WTC11 (cell line): ENCODE results near the gene MEIOSIN. TPM values are rescaled to one million over a fixed set of nuclear protein-coding genes. Genes with fewer than 3 reads are reported as not detected.

Source experiments
- ATAC-seq: fragments of 200-7000 bp; cut with Tn5 transposase; 2 replicates; pipeline ENCODE4 v1.10.0; 2021; ENCODE audit warnings: mild to moderate bottlenecking, moderate library complexity
- CTCF ChIA-PET: fragments of 300-600 bp; sonication (Branson Sonifier 250); formaldehyde crosslinking; loops from one replicate; lab custom pipeline; 2021; ENCODE audit warnings: antibody characterized with exemption; lab: Charles Lee
- POLR2A ChIA-PET: fragments of 350-600 bp; sonication (Branson Sonifier 250); formaldehyde crosslinking; loops from one replicate; lab custom pipeline; 2021; ENCODE audit warnings: antibody characterized with exemption; lab: Charles Lee
- DNase-seq: peaks from one replicate; pipeline ENCODE4 v3.0.0; 2021; ENCODE audit warnings: low spot score
- H3K27ac Mint-ChIP-seq: 2 replicates; pipeline ENCODE4 v1.8.0; 2021; ENCODE audit warnings: mixed read lengths
- H3K27me3 Mint-ChIP-seq: 2 replicates; pipeline ENCODE4 v1.8.0; 2021; ENCODE audit warnings: low read depth, mild to moderate bottlenecking, moderate library complexity, mixed read lengths
- H3K36me3 Mint-ChIP-seq: 2 replicates; pipeline ENCODE4 v1.8.0; 2021; ENCODE audit warnings: mixed read lengths
- H3K4me1 Mint-ChIP-seq: 2 replicates; pipeline ENCODE4 v1.8.0; 2022; ENCODE audit warnings: mixed read lengths
- H3K4me3 Mint-ChIP-seq: 2 replicates; pipeline ENCODE4 v1.8.0; 2021; ENCODE audit warnings: mild to moderate bottlenecking, moderate library complexity, mixed read lengths
- H3K9me3 Mint-ChIP-seq: 2 replicates; pipeline ENCODE4 v1.8.0; 2021; ENCODE audit warnings: mixed read lengths
- AR ChIP-seq: fragments of 250-450 bp; sonication (Bioruptor Pico); IDR thresholded peaks from 2 replicates; pipeline ENCODE4 v1.9.0; 2021; ENCODE audit warnings: mild to moderate bottlenecking
- ATF1 ChIP-seq: sonication (generic); formaldehyde crosslinking; IDR thresholded peaks from 2 replicates; pipeline ENCODE4 v1.8.1; 2023; ENCODE audit warnings: mild to moderate bottlenecking, moderate library complexity, missing genetic modification reagents
- CBFB ChIP-seq: sonication (generic); formaldehyde crosslinking; IDR thresholded peaks from 2 replicates; pipeline ENCODE4 v1.8.1; 2022; ENCODE audit warnings: mild to moderate bottlenecking, low read depth, missing genetic modification reagents
- CDX4 ChIP-seq: fragments of 250-450 bp; sonication (Bioruptor Pico); IDR thresholded peaks from 2 replicates; pipeline ENCODE4 v1.9.0; 2021; ENCODE audit warnings: moderate library complexity, mild to moderate bottlenecking, inconsistent platforms, borderline replicate concordance
- CREM ChIP-seq: sonication (generic); formaldehyde crosslinking; IDR thresholded peaks from 2 replicates; pipeline ENCODE4 v1.8.1; 2022; ENCODE audit warnings: mild to moderate bottlenecking, missing genetic modification reagents, moderate library complexity
- GABPB1 ChIP-seq: sonication (generic); formaldehyde crosslinking; IDR thresholded peaks from 2 replicates; pipeline ENCODE4 v1.8.1; 2023; ENCODE audit warnings: mild to moderate bottlenecking, missing genetic modification reagents
- GRHL2 ChIP-seq: fragments of 250-450 bp; sonication (Bioruptor Pico); IDR thresholded peaks from 2 replicates; pipeline ENCODE4 v1.8.0; 2022; ENCODE audit warnings: mild to moderate bottlenecking, moderate library complexity; ENCODE audit not compliant: insufficient replicate concordance, severe bottlenecking
- HMGA2 ChIP-seq: fragments of 250-450 bp; sonication (Bioruptor Pico); IDR thresholded peaks from 2 replicates; pipeline ENCODE4 v1.4.0; 2021; ENCODE audit warnings: mild to moderate bottlenecking, moderate library complexity
- JAZF1 ChIP-seq: fragments of 250-450 bp; sonication (Bioruptor Pico); IDR thresholded peaks from 2 replicates; pipeline ENCODE4 v1.9.0; 2021; ENCODE audit warnings: moderate library complexity, mild to moderate bottlenecking, inconsistent platforms
- JUN ChIP-seq: sonication (generic); formaldehyde crosslinking; IDR thresholded peaks from 2 replicates; pipeline ENCODE4 v1.8.0; 2023; ENCODE audit warnings: mild to moderate bottlenecking, missing genetic modification reagents
- KAT7 ChIP-seq: sonication (generic); formaldehyde crosslinking; IDR thresholded peaks from 2 replicates; pipeline ENCODE4 v1.8.1; 2023; ENCODE audit warnings: missing genetic modification reagents, mild to moderate bottlenecking, borderline replicate concordance
- MAX ChIP-seq: sonication (generic); formaldehyde crosslinking; IDR thresholded peaks from 2 replicates; pipeline ENCODE4 v1.8.0; 2022; ENCODE audit warnings: mild to moderate bottlenecking, missing genetic modification reagents
- MYBL2 ChIP-seq: sonication (generic); formaldehyde crosslinking; IDR thresholded peaks from 2 replicates; pipeline ENCODE4 v1.8.1; 2023; ENCODE audit warnings: mild to moderate bottlenecking, moderate library complexity, missing genetic modification reagents
- NFE2L1 ChIP-seq: sonication (generic); formaldehyde crosslinking; IDR thresholded peaks from 2 replicates; pipeline ENCODE4 v1.8.1; 2023; ENCODE audit warnings: missing genetic modification reagents
- NR1H2 ChIP-seq: sonication (generic); formaldehyde crosslinking; IDR thresholded peaks from 2 replicates; pipeline ENCODE4 v1.9.0; 2021; ENCODE audit warnings: mild to moderate bottlenecking, moderate library complexity, missing genetic modification reagents
- NR3C1 ChIP-seq: sonication (generic); formaldehyde crosslinking; conservative IDR thresholded peaks from 2 replicates; pipeline ENCODE4 v1.8.1; 2023; ENCODE audit warnings: low read depth, mild to moderate bottlenecking, missing genetic modification reagents
- PREB ChIP-seq: sonication (generic); formaldehyde crosslinking; IDR thresholded peaks from 2 replicates; pipeline ENCODE4 v1.8.1; 2022; ENCODE audit warnings: mild to moderate bottlenecking, missing genetic modification reagents, moderate library complexity, borderline replicate concordance
- RORB ChIP-seq: fragments of 250-450 bp; sonication (Bioruptor Pico); IDR thresholded peaks from 2 replicates; pipeline ENCODE4 v1.9.0; 2021; ENCODE audit warnings: mild to moderate bottlenecking
- USF1 ChIP-seq: sonication (generic); formaldehyde crosslinking; IDR thresholded peaks from 2 replicates; pipeline ENCODE4 v1.8.0; 2022; ENCODE audit warnings: mild to moderate bottlenecking, missing genetic modification reagents
- USF2 ChIP-seq: sonication (generic); formaldehyde crosslinking; IDR thresholded peaks from 2 replicates; pipeline ENCODE4 v1.8.1; 2023; ENCODE audit warnings: mild to moderate bottlenecking, missing genetic modification reagents, moderate library complexity
- ZNF219 ChIP-seq: sonication (generic); formaldehyde crosslinking; IDR thresholded peaks from 2 replicates; pipeline ENCODE4 v1.8.0; 2023; ENCODE audit warnings: missing genetic modification reagents, mild to moderate bottlenecking, borderline replicate concordance
- ZNF512 ChIP-seq: sonication (generic); formaldehyde crosslinking; IDR thresholded peaks from 2 replicates; pipeline ENCODE4 v1.8.1; 2022; ENCODE audit warnings: missing genetic modification reagents, borderline replicate concordance
- ZSCAN18 ChIP-seq: fragments of 250-450 bp; sonication (Bioruptor Pico); IDR thresholded peaks from 2 replicates; pipeline ENCODE4 v2.1.2; 2022; ENCODE audit warnings: mild to moderate bottlenecking, moderate library complexity
- total RNA-seq: library from RNA; stranded (reverse); gene quantifications from 3 replicates; pipeline ENCODE4 v1.2.3, GENCODE V29; 2021

Gene MEIOSIN
- total RNA-seq, 1 experiment from 2014 or later = not detected

GRCh38 chr19:45804140-45804958 lies 71.1 kb downstream of the MEIOSIN start:
- H3K36me3 Mint-ChIP-seq = no peaks in the 10 kb centered on the region
- no peaks in the 10 kb centered on the region for H3K9me3 Mint-ChIP-seq
- H3K4me3 Mint-ChIP-seq = no peak overlapping the region
- H3K4me1 Mint-ChIP-seq = peaks cover 7% of the 10 kb centered on the region
- ChIA-PET CTCF (interaction anchor here (0.5 to 7.4 kb wide), 8 partner anchors 10 to 832 kb away, joined by 3 to 133 read pairs (median 6); partner anchors contain the start of genes DMPK, GNG8, RSPH6A and SIX5), POLR2A (no interaction called here)
- TF ChIP-seq MAX = no peak
- TF ChIP-seq USF2 (CRISPR knock-in tag) = no peak
- TF ChIP-seq PREB (CRISPR knock-in tag) = no peak
- no peak for TF ChIP-seq ATF1 (CRISPR knock-in tag)
- no peak for TF ChIP-seq ZSCAN18 (CRISPR knock-in tag)
- ATAC-seq = no peak
- no peak overlapping the region for H3K27ac Mint-ChIP-seq
- no peak for DNase-seq
- H3K27me3 Mint-ChIP-seq = peaks cover 43% of the 10 kb centered on the region

GRCh38 chr19:45804959-45805230 lies 71.7 kb downstream of the MEIOSIN start:
- ChIA-PET POLR2A (interaction anchor here (1.2 kb wide), 1 partner anchor 12 kb away, joined by 5 read pairs; the partner anchor contains the start of gene DMWD), CTCF (interaction anchor here (0.5 to 7.4 kb wide), 7 partner anchors 10 to 831 kb away, joined by 3 to 133 read pairs (median 5); partner anchors contain the start of genes DMPK, GNG8 and RSPH6A)
- Mint-ChIP-seq H3K27ac (no peak overlapping the region), H3K36me3 (no peaks in the 10 kb centered on the region), H3K4me1 (peaks cover 11% of the 10 kb centered on the region), H3K27me3 (peaks cover 39% of the 10 kb centered on the region), H3K9me3 (no peaks in the 10 kb centered on the region), H3K4me3 (no peak overlapping the region)
- no peak for DNase-seq
- ATAC-seq = no peak
- TF ChIP-seq CREM (no peak), MYBL2 (CRISPR knock-in tag) (no peak), RORB (CRISPR knock-in tag) (no peak), HMGA2 (CRISPR knock-in tag) (no peak), NR3C1 (CRISPR knock-in tag) (no peak), CBFB (CRISPR knock-in tag) (no peak), CDX4 (no peak), GABPB1 (no peak), KAT7 (CRISPR knock-in tag) (no peak), NFE2L1 (no peak), NR1H2 (CRISPR knock-in tag) (no peak), AR (CRISPR knock-in tag) (no peak), GRHL2 (CRISPR knock-in tag) (no peak), ZNF219 (CRISPR knock-in tag) (no peak), USF1 (no peak), JAZF1 (no peak), ZNF512 (CRISPR knock-in tag) (no peak), PREB (CRISPR knock-in tag) (no peak), JUN (CRISPR knock-in tag) (no peak)
